H1 (cell line): ENCODE data around the gene BANF1. TPM values are rescaled to one million over a fixed set of nuclear protein-coding genes. Genes with fewer than 3 reads are reported as not detected.

Source experiments
- ASH2L ChIP-seq: fragments of 200-600, 300-600 bp; sonication (generic); IDR thresholded peaks from one replicate; pipeline ENCODE4 v1.7.1; 2017; ENCODE audit warnings: low read length
- MAFK ChIP-seq: IDR thresholded peaks from 2 replicates; pipeline ENCODE4 v1.6.1; 2012; ENCODE audit warnings: low read depth, mild to moderate bottlenecking, improper control_type of control experiment, low read length
- SIN3A ChIP-seq, 2 experiments: IDR thresholded peaks in 1 of 2; conservative IDR thresholded peaks in 1 of 2; 2 replicates each; pipeline ENCODE4 v1.6.1; 2011 to 2012; ENCODE audit warnings: low read length in 2 of 2, improper control_type of control experiment in 1 of 2, low read depth in 1 of 2, mild to moderate bottlenecking in 1 of 2
- TAF7 ChIP-seq: optimal IDR thresholded peaks from 2 replicates; pipeline ENCODE3; 2011; ENCODE audit warnings: low read depth, mild to moderate bottlenecking, inconsistent platforms, low read length, moderate library complexity, borderline replicate concordance
- polyA plus RNA-seq, 7 experiments: library from polyadenylated mRNA; depleted of rRNA in 3 of 7; stranded (reverse) in 5 of 7; unstranded in 2 of 7; fragments of >200 nt in 5 of 7; fragments of 200-250 nt in 2 of 7; gene quantifications; 1 replicate in 5 of 7; 2 replicates in 1 of 7; 4 replicates in 1 of 7; pipeline versions ENCODE4 v1.2.1 to v1.2.3, GENCODE V29; 2011 to 2013; ENCODE audit warnings: missing spikeins in 2 of 7, mixed read lengths in 2 of 7
- total RNA-seq: library from RNA; stranded (reverse); fragmentation: NEBNext Ultra II Directional; extraction: Animal tissue kit (Norgen Biotek cat#: 25700); gene quantifications from 2 replicates; pipeline ENCODE4 v1.2.1, GENCODE V29; 2021

The BANF1 gene
- total and polyA plus RNA-seq, 2 of the 8 experiments (the other 6 are each of a cell fraction or from before 2014, with no cell fraction given): 330 to 467 TPM

- TF ChIP-seq SIN3A (conservative IDR thresholded peaks at IDR 0.05 in 1 of 2, IDR thresholded peaks at IDR 0.05 in 1 of 2; ENCODE audit: low read depth in 1 of 2, low read length in 2 of 2) (peak in 1 of 2 experiments; percentile 36; a peak in 2 of 4 replicates), TAF7 (peak; percentile 26), ASH2L (no peak), MAFK (no peak)
These were observed 13.3 kb upstream of the BANF1 start (continued) for GRCh38 chr11:65988791-65989592.
